ENCODE data around the gene POU2F2. TPM values are rescaled to one million over a fixed set of nuclear protein-coding genes. Genes with fewer than 3 reads are reported as not detected.

Gene POU2F2
- polyA plus RNA-seq, 2 of the 4 experiments (the other 2 are of a cell fraction) = 0.16 to 0.28 TPM

GRCh38 chr19:42150911-42151361 is 18.7 kb upstream of the POU2F2 start:
- ChIA-PET CTCF (interaction anchor here (1.2 to 23.2 kb wide), 5 partner anchors 11 to 37 kb away, joined by 4 to 678 read pairs (median 6); partner anchors contain the start of gene POU2F2), POLR2A (no interaction called here)
- H3K9me3 ChIP-seq = no peaks in the 10 kb centered on the region
- no peak for ATAC-seq
- 28% methylated on average over 8 of the region's 9 CpGs for WGBS (ENCODE audit: missing lambda C conversion rate)
- no peak overlapping the region for H3K4me2 ChIP-seq
- no peak for FAIRE-seq
- H3K27ac ChIP-seq = no peak overlapping the region
- H3K4me3 ChIP-seq = no peak overlapping the region
- no peak for DNase-seq (ENCODE audit: low read depth in 1 of 2, low spot score in 1 of 2)
- H3K4me1 ChIP-seq = no peaks in the 10 kb centered on the region
- TF ChIP-seq MYC (IDR thresholded peaks at IDR 0.05; ENCODE audit: borderline replicate concordance, low read length) (no peak), REST (IDR thresholded peaks at IDR 0.05) (no peak), NR3C1 (IDR thresholded peaks at IDR 0.05) (no peak), JUN (IDR thresholded peaks at IDR 0.05) (no peak), HMGXB4 (CRISPR knock-in tag; IDR thresholded peaks at IDR 0.05; ENCODE audit: borderline replicate concordance) (no peak), HOXB5 (CRISPR knock-in tag; IDR thresholded peaks at IDR 0.05) (no peak), CBX8 (IDR thresholded peaks at IDR 0.05) (no peak), CHD2 (IDR thresholded peaks at IDR 0.05; ENCODE audit: low read length, partially characterized antibody) (no peak), ZFP36 (IDR thresholded peaks at IDR 0.05; ENCODE audit: borderline replicate concordance, partially characterized antibody) (no peak), CEBPB (IDR thresholded peaks at IDR 0.05) (no peak), JUNB (IDR thresholded peaks at IDR 0.05) (no peak), MAFK (IDR thresholded peaks at IDR 0.05; ENCODE audit: partially characterized antibody) (no peak)

DNA sequence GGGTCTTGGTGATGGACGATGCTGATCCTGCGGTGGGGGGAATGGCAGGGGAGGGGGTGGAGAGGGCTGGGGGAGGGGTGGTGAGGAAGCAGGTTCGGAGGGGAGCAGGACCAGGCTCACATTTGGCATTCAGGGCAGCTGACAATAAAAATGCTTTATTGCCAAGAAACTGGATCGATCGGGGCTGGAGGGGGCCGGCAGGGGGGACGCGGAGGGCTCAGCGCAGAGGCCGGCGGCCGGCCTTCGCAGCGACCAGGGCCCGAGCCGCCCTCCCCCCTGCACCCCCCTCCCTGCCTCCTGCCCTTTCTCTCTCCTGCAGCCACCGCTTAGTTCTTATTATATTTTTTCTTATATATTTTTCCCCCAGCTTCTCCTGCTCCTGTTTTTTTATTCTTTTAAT is 18.1 kb upstream of the POU2F2 start:
- POLR2A ChIA-PET = no interaction called here

More for the DNA sequence above, 18.1 kb upstream of the POU2F2 start:
- FAIRE-seq (no peak), ATAC-seq (no peak), DNase-seq (ENCODE audit: low read depth in 1 of 2, low spot score in 1 of 2) (no peak)
- no peaks in the 10 kb centered on the region for H3K9me3 ChIP-seq
- H3K4me1 ChIP-seq = no peaks in the 10 kb centered on the region
- no peak overlapping the region for H3K4me3 ChIP-seq
- WGBS (ENCODE audit: missing lambda C conversion rate) = 17% methylated on average over 17 of the region's 17 CpGs
- no peak overlapping the region for H3K27ac ChIP-seq
- no peak for TF ChIP-seq RAD21 (conservative IDR thresholded peaks at IDR 0.05 in 1 of 2, IDR thresholded peaks at IDR 0.05 in 1 of 2)
- TF ChIP-seq ZNF302 (CRISPR knock-in tag; IDR thresholded peaks at IDR 0.05) = no peak
- TF ChIP-seq POLR2AphosphoS2 (conservative IDR thresholded peaks at IDR 0.05; ENCODE audit: low read length) = no peak
- TF ChIP-seq REST (IDR thresholded peaks at IDR 0.05) = no peak
- TF ChIP-seq BHLHE40 (IDR thresholded peaks at IDR 0.05; ENCODE audit: low read depth, low read length) = no peak
- no peak for TF ChIP-seq EHF (CRISPR knock-in tag; IDR thresholded peaks at IDR 0.05)
- no peak for TF ChIP-seq CBX8 (IDR thresholded peaks at IDR 0.05)
- TF ChIP-seq CHD2 (IDR thresholded peaks at IDR 0.05; ENCODE audit: low read length, partially characterized antibody) = no peak
- no peak for TF ChIP-seq BCL3 (IDR thresholded peaks at IDR 0.05)
- TF ChIP-seq SMC3 (IDR thresholded peaks at IDR 0.05) = no peak
- TF ChIP-seq, protein P1, sequence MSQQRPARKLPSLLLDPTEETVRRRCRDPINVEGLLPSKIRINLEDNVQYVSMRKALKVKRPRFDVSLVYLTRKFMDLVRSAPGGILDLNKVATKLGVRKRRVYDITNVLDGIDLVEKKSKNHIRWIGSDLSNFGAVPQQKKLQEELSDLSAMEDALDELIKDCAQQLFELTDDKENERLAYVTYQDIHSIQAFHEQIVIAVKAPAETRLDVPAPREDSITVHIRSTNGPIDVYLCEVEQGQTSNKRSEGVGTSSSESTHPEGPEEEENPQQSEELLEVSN (IDR thresholded peaks at IDR 0.05; ENCODE audit: borderline replicate concordance, low read depth) = no peak
- no peak for TF ChIP-seq ZFP36 (IDR thresholded peaks at IDR 0.05; ENCODE audit: borderline replicate concordance, partially characterized antibody)
- CTCF ChIA-PET = interaction anchor here (1.2 to 23.2 kb wide), 5 partner anchors 10 to 37 kb away, joined by 6 to 678 read pairs (median 42); partner anchors contain the start of gene POU2F2
- H3K4me2 ChIP-seq = no peak overlapping the region
